Motor neuron (in vitro differentiated cells): Measurements from ENCODE around the gene AP4M1. TPM values are rescaled to one million over a fixed set of nuclear protein-coding genes. Genes with fewer than 3 reads are reported as not detected.

Source experiments
- ATAC-seq, 8 experiments: fragments of 200-7000 bp; cut with Tn5 transposase; replicated peaks in 6 of 8; 2 replicates each; pipeline ENCODE4 v1.8.0; 2021; ENCODE audit warnings: mild to moderate bottlenecking in 8 of 8, moderate library complexity in 8 of 8
- H3K27ac ChIP-seq, 2 donors: fragments of 250-450 bp; sonication (Bioruptor Pico); 2 replicates each; pipeline ENCODE4 v1.9.0; 2021; ENCODE audit warnings: antibody characterized with exemption in 2 of 2, mild to moderate bottlenecking in 2 of 2, moderate library complexity in 1 of 2
- H3K4me1 ChIP-seq, 2 donors: fragments of 250-450 bp; sonication (Bioruptor Pico); replicated peaks in 1 of 2; 2 replicates each; pipeline ENCODE4 v1.6.1; 2021; ENCODE audit warnings: antibody characterized with exemption in 2 of 2, mild to moderate bottlenecking in 2 of 2, moderate library complexity in 1 of 2
- H3K4me3 ChIP-seq, 5 donors: fragments of 250-450 bp; sonication (Bioruptor Pico); 2 replicates each; pipeline ENCODE4 v1.9.0; 2021; ENCODE audit warnings: antibody characterized with exemption in 5 of 5, mild to moderate bottlenecking in 5 of 5, moderate library complexity in 4 of 5
- WGBS, 10 experiments: fragments of 450-650 bp; shearing (Covaris generic); methylation state at CpG; one replicate each; pipeline ENCODE4 v1.0.0; 2022; 5-methylcytosine and 5-hydroxymethylcytosine counted together
- in situ Hi-C, 9 experiments: fragments of 400-800 bp; cut with MboI; loops; one replicate each; pipeline ENCODE4 v1.15.0; 2021; ENCODE audit warnings: low sequenced_read_pairs in 9 of 9, low pct_unique_long_range_greater_than_20kb in 2 of 9; ENCODE audit not compliant: unreplicated experiment in 9 of 9
- total RNA-seq, 8 experiments: library from RNA; unstranded; fragments of 300-600 nt; gene quantifications; 2 replicates each; pipeline versions ENCODE4 v1.2.3 to v1.2.4, GENCODE V29; 2022

AP4M1 gene
- total RNA-seq, result 10 to 100 TPM in 7 of 8 experiments, 1 to 10 TPM in 1; 9.5 to 21.1 (median 16.3) TPM

DNA sequence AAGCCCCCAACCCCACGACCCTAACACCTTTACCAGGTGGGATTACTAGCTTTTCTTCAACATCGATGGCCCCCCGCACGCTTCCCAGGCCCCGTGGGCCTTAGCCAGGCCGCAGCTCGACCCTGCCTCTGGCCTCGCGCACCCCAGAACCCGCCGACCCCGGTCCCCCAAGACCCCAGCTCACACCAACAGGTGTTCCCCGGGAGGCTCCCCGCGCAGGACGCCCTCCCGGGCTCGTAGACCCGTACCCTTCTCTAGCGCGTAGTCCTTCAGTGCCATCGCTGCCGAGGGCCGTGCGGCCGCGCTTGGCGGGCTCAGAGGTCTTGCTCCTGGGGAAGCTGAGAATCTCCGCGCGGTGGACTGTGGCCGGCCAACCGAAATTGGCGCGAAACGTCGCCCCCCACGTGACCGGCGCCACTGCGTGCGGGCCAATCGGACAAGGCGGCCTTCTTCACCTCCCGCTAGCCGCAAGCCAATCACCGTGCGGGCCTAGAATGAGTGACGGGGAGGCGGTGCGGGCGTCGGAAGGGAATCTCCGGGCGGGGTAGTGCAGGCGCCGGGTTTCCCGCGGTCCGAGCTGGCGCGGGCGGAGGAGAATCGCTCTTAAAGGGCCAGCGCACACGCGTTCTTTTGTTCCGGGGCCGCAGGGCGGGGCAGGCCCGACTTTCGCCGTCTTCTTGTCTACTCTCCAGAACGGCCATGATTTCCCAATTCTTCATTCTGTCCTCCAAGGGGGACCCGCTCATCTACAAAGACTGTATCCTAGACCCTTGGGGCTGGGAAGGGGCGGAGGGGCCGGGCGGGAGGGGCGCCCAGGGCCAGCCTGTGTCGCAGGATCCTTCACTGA lies at the start of gene AP4M1, which contains the start of gene MCM7:
Gene AP4M1, plus strand, starts transcription at position 628 of the 847 bp plus-strand sequence. Its CDS starts 72 bp downstream, at position 700.
Gene MCM7, minus strand, starts transcription at position 382 of the 847 bp plus-strand sequence. Its CDS starts 103 bp downstream, at position 279.
- peak within 1 kb of the TSS; percentile 49 to 78 (median 68) for H3K4me3 ChIP-seq
- ATAC-seq, result peak; percentile 74 to 84 (median 80)
- in situ Hi-C loops, result no loop called here
- 0 to 2% (median 0%) methylated on average over 1 to 13 of the region's 80 CpGs; no CpG with 5 or more reads in 7 of the 10 experiments for WGBS, 10 experiments
- H3K4me1 ChIP-seq, result peaks cover 14 to 15% of the 10 kb centered on the region in 2 donors
- peak within 1 kb of the TSS; percentile 85 to 93 for H3K27ac ChIP-seq

GRCh38 chr7:100053215-100053614 lies 48.2 kb upstream of the AP4M1 start:
- peak in 5 of 8 experiments; percentile 10 to 71 (median 34) for ATAC-seq
- Histone ChIP-seq H3K4me3 (no peak overlapping the region), H3K27ac (no peak overlapping the region), H3K4me1 (peaks cover 10 to 12% of the 10 kb centered on the region in 2 donors)
- in situ Hi-C loops, result no loop called here
- WGBS, 10 experiments, result 20 to 100% (median 75%) methylated on average over 1 to 3 of the region's 3 CpGs; no CpG with 5 or more reads in 2 of the 10 experiments

- WGBS, 10 experiments, result 85 to 100% (median 93%) methylated on average over 1 to 6 of the region's 10 CpGs; no CpG with 5 or more reads in 3 of the 10 experiments
- H3K4me3 ChIP-seq, result no peak overlapping the region
- no peak for ATAC-seq
- H3K4me1 ChIP-seq, result no peaks in the 10 kb centered on the region
- no peak overlapping the region for H3K27ac ChIP-seq
- in situ Hi-C loops, result no loop called here
Observed at GRCh38 chr7:100057006-100057405, 44.4 kb upstream of the AP4M1 start.

GRCh38 chr7:100059251-100059739 lies 42.1 kb upstream of the AP4M1 start:
- in situ Hi-C loops, result no loop called here
- Histone ChIP-seq H3K27ac (no peak overlapping the region), H3K4me3 (no peak overlapping the region), H3K4me1 (no peaks in the 10 kb centered on the region)
- ATAC-seq, result no peak
- 67 to 100% (median 93%) methylated on average over 1 to 5 of the region's 5 CpGs for WGBS, 10 experiments

GRCh38 chr7:100061518-100062193 lies 39.8 kb upstream of the AP4M1 start:
- ATAC-seq, result no peak
- no peaks in the 10 kb centered on the region for H3K4me1 ChIP-seq
- in situ Hi-C loops, result no loop called here
- WGBS, 10 experiments, result 81 to 100% (median 95%) methylated on average over 2 to 10 of the region's 11 CpGs
- no peak overlapping the region for H3K27ac ChIP-seq
- no peak overlapping the region for H3K4me3 ChIP-seq

DNA sequence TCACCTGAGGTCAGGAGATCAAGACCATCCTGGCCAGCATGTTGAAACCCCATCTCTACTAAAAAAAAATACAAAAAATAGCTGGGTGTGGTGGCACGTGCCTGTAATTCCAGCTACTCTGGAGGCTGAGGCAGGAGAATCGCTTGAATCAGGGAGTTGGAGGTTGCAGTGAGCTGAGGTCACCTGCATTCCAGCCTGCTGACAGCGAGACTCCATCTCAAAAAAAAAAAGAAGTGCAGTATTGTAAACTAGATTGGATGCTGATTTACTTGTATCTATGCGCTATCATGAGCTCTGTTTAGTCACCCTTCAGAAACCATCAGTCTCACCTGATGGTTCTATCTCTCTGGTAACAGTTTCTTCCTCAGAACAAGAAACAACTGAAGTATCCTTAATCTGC lies 38.1 kb upstream of the AP4M1 start:
- no peak overlapping the region for H3K4me3 ChIP-seq
- no peaks in the 10 kb centered on the region for H3K4me1 ChIP-seq
- in situ Hi-C loops, result no loop called here
- no peak for ATAC-seq
- WGBS, 10 experiments, result 79 to 100% (median 100%) methylated on average over 1 to 4 of the region's 4 CpGs; no CpG with 5 or more reads in 2 of the 10 experiments
- H3K27ac ChIP-seq, result no peak overlapping the region

DNA sequence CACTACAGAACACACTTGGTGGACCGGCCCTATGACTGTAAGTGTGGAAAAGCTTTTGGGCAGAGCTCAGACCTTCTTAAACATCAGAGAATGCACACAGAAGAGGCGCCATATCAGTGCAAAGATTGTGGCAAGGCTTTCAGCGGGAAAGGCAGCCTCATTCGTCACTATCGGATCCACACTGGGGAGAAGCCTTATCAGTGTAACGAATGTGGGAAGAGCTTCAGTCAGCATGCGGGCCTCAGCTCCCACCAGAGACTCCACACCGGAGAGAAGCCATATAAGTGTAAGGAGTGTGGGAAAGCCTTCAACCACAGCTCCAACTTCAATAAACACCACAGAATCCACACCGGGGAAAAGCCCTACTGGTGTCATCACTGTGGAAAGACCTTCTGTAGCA lies 37.3 kb upstream of the AP4M1 start:
- H3K4me3 ChIP-seq, result no peak overlapping the region
- no peak overlapping the region for H3K27ac ChIP-seq
- ATAC-seq, result no peak
- 87 to 100% (median 96%) methylated on average over 2 to 5 of the region's 9 CpGs; no CpG with 5 or more reads in 5 of the 10 experiments for WGBS, 10 experiments
- in situ Hi-C loops, result no loop called here
- H3K4me1 ChIP-seq, result no peaks in the 10 kb centered on the region

DNA sequence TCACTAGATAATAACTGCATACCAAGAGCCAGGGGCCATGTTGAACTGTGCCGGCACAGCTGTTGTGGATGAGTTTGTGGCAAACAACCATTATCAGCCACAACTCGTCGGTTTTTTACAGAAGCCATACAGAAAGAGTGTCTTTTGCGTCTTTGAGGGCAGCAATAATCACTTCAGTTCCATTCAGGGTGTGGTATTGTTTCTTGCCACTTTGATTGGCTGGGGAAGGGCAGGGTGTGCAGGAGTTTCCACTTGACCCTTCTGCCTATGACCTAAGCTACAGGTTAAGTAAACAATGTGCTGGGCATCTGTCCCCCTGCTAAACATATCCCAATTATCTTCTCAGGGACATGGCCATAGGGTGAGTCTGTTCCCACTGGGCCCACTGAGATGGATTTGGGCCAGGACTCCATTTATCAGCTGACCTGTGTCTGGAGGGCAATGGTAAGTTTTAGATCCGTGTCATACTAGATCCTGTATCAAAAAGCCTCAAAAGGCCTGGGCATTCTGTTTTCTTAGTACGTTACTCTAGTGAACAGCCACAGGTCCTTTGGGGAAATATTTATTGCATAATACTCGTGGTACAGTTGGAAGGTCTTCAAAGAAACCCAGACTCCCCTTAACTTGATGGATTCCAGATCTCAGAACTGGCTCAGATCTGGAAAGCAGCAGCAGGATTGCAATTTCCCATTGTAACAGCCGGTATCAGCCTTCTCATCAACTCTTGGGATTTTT lies 35.8 kb upstream of the AP4M1 start:
- in situ Hi-C loops, result no loop called here
- 22 to 95% (median 89%) methylated on average over 2 to 7 of the region's 8 CpGs; no CpG with 5 or more reads in 1 of the 10 experiments for WGBS, 10 experiments
- Histone ChIP-seq H3K4me1 (no peaks in the 10 kb centered on the region), H3K4me3 (no peak overlapping the region), H3K27ac (no peak overlapping the region)
- ATAC-seq, result peak in 3 of 8 experiments; percentile 3 to 32 (median 17)

DNA sequence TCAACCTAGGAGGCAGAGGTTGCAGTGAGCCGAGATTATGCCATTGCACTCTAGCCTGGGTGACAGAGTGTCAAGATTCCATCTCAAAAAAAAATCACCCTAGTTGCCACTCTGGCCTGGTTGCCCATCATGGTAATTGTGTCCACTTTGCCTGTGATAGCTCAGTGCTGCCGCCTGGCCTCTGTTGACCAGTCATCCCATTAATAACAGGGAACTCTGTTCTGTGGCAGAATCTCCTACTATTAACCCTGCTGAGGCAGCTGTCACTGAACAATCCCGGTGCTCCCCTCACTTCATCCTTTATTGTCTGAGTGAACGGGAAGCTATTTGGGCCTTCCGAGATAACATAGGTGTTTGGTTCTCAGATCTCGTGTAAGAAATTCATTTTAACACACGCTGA lies 34.5 kb upstream of the AP4M1 start:
- in situ Hi-C loops, result no loop called here
- Histone ChIP-seq H3K4me1 (no peaks in the 10 kb centered on the region), H3K4me3 (no peak overlapping the region), H3K27ac (no peak overlapping the region)
- no peak for ATAC-seq
- WGBS, 10 experiments, result 82 to 100% (median 93%) methylated on average over 1 to 5 of the region's 7 CpGs; no CpG with 5 or more reads in 1 of the 10 experiments

- ATAC-seq, result no peak
- Histone ChIP-seq H3K4me1 (no peaks in the 10 kb centered on the region), H3K4me3 (no peak overlapping the region), H3K27ac (no peak overlapping the region)
- in situ Hi-C loops, result no loop called here
- WGBS, 10 experiments, result 80 to 100% (median 93%) methylated on average over 1 to 5 of the region's 5 CpGs; no CpG with 5 or more reads in 6 of the 10 experiments
Observed at GRCh38 chr7:100069991-100070390, 31.5 kb upstream of the AP4M1 start.

- Histone ChIP-seq H3K27ac (no peak overlapping the region), H3K4me3 (no peak overlapping the region), H3K4me1 (no peaks in the 10 kb centered on the region)
- in situ Hi-C loops, result no loop called here
- WGBS, 10 experiments, result 92 to 100% (median 99%) methylated on average over 1 to 10 of the region's 11 CpGs; no CpG with 5 or more reads in 1 of the 10 experiments
- ATAC-seq, result no peak
Observed at GRCh38 chr7:100071018-100071723, 30.3 kb upstream of the AP4M1 start.

DNA sequence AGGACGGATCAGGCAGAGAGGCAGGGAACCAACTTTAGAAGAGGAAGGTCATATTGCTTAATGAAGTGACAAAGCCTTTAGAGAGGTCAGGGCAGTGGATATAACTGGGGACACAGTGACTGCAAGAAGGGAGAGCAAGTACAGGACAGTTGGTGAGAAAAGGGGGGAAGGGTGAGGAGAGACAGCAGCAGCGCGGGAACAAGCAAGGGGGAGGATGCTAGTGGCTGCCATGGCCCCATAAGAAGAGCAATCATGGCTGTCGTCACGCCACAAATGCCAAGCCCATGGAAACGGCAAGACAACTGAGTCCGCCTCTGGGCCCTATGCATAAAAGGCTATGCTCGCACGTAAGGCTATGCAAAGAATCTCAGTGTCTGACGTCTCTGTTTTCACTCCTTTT lies 29.0 kb upstream of the AP4M1 start:
- in situ Hi-C loops, result no loop called here
- Histone ChIP-seq H3K4me3 (no peak overlapping the region), H3K27ac (no peak overlapping the region), H3K4me1 (no peaks in the 10 kb centered on the region)
- ATAC-seq, result no peak
- 91 to 100% (median 95%) methylated on average over 4 to 9 of the region's 10 CpGs for WGBS, 10 experiments
